H9 (cell line): Measurements from ENCODE around the gene WDFY3. TPM values are rescaled to one million over a fixed set of nuclear protein-coding genes. Genes with fewer than 3 reads are reported as not detected.

ENCODE experiments used
- DNase-seq: peaks from one replicate; pipeline ENCODE4 v3.0.0-alpha.2; 2017
- H2AFZ ChIP-seq: one replicate; pipeline ENCODE4 v1.6.1; 2013; ENCODE audit warnings: mild to moderate bottlenecking, low read length, control low read depth, moderate library complexity
- H2AK5ac ChIP-seq: 2 replicates; pipeline ENCODE4 v1.6.1; 2013; ENCODE audit warnings: low read length, control low read depth, mixed read lengths; ENCODE audit not compliant: insufficient read length
- H2BK120ac ChIP-seq: one replicate; pipeline ENCODE4 v1.6.1; 2013; ENCODE audit warnings: low read depth, mild to moderate bottlenecking, low read length, control low read depth, inconsistent platforms; ENCODE audit not compliant: poor library complexity, severe bottlenecking
- H2BK12ac ChIP-seq: 2 replicates; pipeline ENCODE4 v1.6.1; 2013; ENCODE audit warnings: low read length, control low read depth, mixed read lengths, low read depth; ENCODE audit not compliant: insufficient read length
- H2BK15ac ChIP-seq: 2 replicates; pipeline ENCODE4 v1.6.1; 2013; ENCODE audit warnings: low read depth, low read length, control low read depth
- H2BK20ac ChIP-seq: one replicate; pipeline ENCODE4 v1.6.1; 2013; ENCODE audit warnings: low read depth, mild to moderate bottlenecking, low read length, control low read depth, inconsistent platforms; ENCODE audit not compliant: poor library complexity, severe bottlenecking
- H2BK5ac ChIP-seq: 2 replicates; pipeline ENCODE4 v1.6.1; 2013; ENCODE audit warnings: low read length, control low read depth, mixed read lengths; ENCODE audit not compliant: insufficient read length
- H3K14ac ChIP-seq: 2 replicates; pipeline ENCODE4 v1.6.1; 2013; ENCODE audit warnings: low read length, control low read depth; ENCODE audit not compliant: insufficient read depth
- H3K18ac ChIP-seq: 2 replicates; pipeline ENCODE4 v1.6.1; 2013; ENCODE audit warnings: low read depth, mild to moderate bottlenecking, mixed read lengths, low read length, control low read depth; ENCODE audit not compliant: insufficient read length
- H3K23ac ChIP-seq: 2 replicates; pipeline ENCODE4 v1.6.1; 2013; ENCODE audit warnings: low read length, control low read depth, mixed read lengths, low read depth; ENCODE audit not compliant: insufficient read length
- H3K23me2 ChIP-seq: 2 replicates; pipeline ENCODE4 v1.6.1; 2013; ENCODE audit warnings: low read depth, mild to moderate bottlenecking, mixed read lengths, low read length, control low read depth; ENCODE audit not compliant: insufficient read length, poor library complexity, severe bottlenecking
- H3K27ac ChIP-seq: 2 replicates; pipeline ENCODE4 v1.5.1; 2013; ENCODE audit warnings: low read length, control low read depth, mixed read lengths, low read depth; ENCODE audit not compliant: insufficient read length
- H3K27me3 ChIP-seq: 2 replicates; pipeline ENCODE4 v1.6.1; 2013; ENCODE audit warnings: low read length, control low read depth, inconsistent platforms; ENCODE audit not compliant: insufficient read depth
- H3K4ac ChIP-seq: 2 replicates; pipeline ENCODE4 v1.6.1; 2013; ENCODE audit warnings: low read depth, mild to moderate bottlenecking, control low read depth, inconsistent platforms, low read length, moderate library complexity
- H3K4me1 ChIP-seq: 2 replicates; pipeline ENCODE4 v1.6.1; 2013; ENCODE audit warnings: low read length, control low read depth, inconsistent platforms; ENCODE audit not compliant: insufficient read depth
- H3K4me2 ChIP-seq: 2 replicates; pipeline ENCODE4 v1.6.1; 2013; ENCODE audit warnings: low read length, control low read depth, mixed read lengths; ENCODE audit not compliant: insufficient read length, insufficient read depth
- H3K56ac ChIP-seq: 2 replicates; pipeline ENCODE4 v1.6.1; 2013; ENCODE audit warnings: low read depth, mild to moderate bottlenecking, mixed read lengths, low read length, control low read depth; ENCODE audit not compliant: insufficient read length
- H3K79me1 ChIP-seq: 2 replicates; pipeline ENCODE4 v1.6.1; 2013; ENCODE audit warnings: low read depth, mild to moderate bottlenecking, moderate library complexity, low read length, control low read depth, inconsistent platforms; ENCODE audit not compliant: insufficient read depth, poor library complexity, severe bottlenecking
- H3K79me2 ChIP-seq: 2 replicates; pipeline ENCODE4 v1.6.1; 2013; ENCODE audit warnings: low read length, control low read depth, inconsistent platforms; ENCODE audit not compliant: insufficient read depth
- H3K9ac ChIP-seq: 2 replicates; pipeline ENCODE4 v1.6.1; 2013; ENCODE audit warnings: low read length, control low read depth, mixed read lengths; ENCODE audit not compliant: insufficient read length; ENCODE audit errors: extremely low read depth
- H3K9me3 ChIP-seq: one replicate; pipeline ENCODE4 v1.6.1; 2013; ENCODE audit warnings: low read depth, low read length, inconsistent platforms; ENCODE audit not compliant: control insufficient read depth
- H3T11ph ChIP-seq: one replicate; pipeline ENCODE4 v1.6.1; 2013; ENCODE audit warnings: mild to moderate bottlenecking, low read length, control low read depth, inconsistent platforms
- H4K20me1 ChIP-seq: one replicate; pipeline ENCODE4 v1.6.1; 2013; ENCODE audit not compliant: control insufficient read depth, insufficient read length, insufficient read depth
- H4K5ac ChIP-seq: 2 replicates; pipeline ENCODE4 v1.6.1; 2013; ENCODE audit warnings: low read depth, mild to moderate bottlenecking, mixed read lengths, low read length, control low read depth; ENCODE audit not compliant: insufficient read length
- H4K8ac ChIP-seq: replicated peaks from 2 replicates; pipeline ENCODE4 v1.6.1; 2013; ENCODE audit warnings: low read length, control low read depth, mixed read lengths, low read depth; ENCODE audit not compliant: insufficient read length
- H4K91ac ChIP-seq: 2 replicates; pipeline ENCODE4 v1.6.1; 2013; ENCODE audit warnings: low read depth, mild to moderate bottlenecking, moderate library complexity, mixed read lengths, low read length, control low read depth; ENCODE audit not compliant: insufficient read length
- H3K27ac Mint-ChIP-seq, 3 experiments: 2 replicates in 2 of 3; 3 replicates in 1 of 3; pipeline ENCODE4 v1.8.0; 2020 to 2021; ENCODE audit warnings: mixed read lengths in 3 of 3, mild to moderate bottlenecking in 1 of 3, moderate library complexity in 1 of 3
- H3K27me3 Mint-ChIP-seq: 2 replicates; pipeline ENCODE4 v1.8.0; 2021; ENCODE audit warnings: low read depth, mild to moderate bottlenecking, moderate library complexity, mixed read lengths
- H3K36me3 Mint-ChIP-seq, 3 experiments: 2 replicates in 2 of 3; 3 replicates in 1 of 3; pipeline ENCODE4 v1.8.0; 2020 to 2021; ENCODE audit warnings: low read depth in 3 of 3, mixed read lengths in 3 of 3; ENCODE audit not compliant: insufficient read depth in 1 of 3
- H3K4me1 Mint-ChIP-seq, 2 experiments: 2 replicates each; pipeline ENCODE4 v1.8.0; 2020; ENCODE audit warnings: mixed read lengths in 2 of 2
- H3K4me3 Mint-ChIP-seq, 2 experiments: 2 replicates in 1 of 2; 3 replicates in 1 of 2; pipeline ENCODE4 v1.8.0; 2020 to 2021; ENCODE audit warnings: mild to moderate bottlenecking in 2 of 2, mixed read lengths in 2 of 2, moderate library complexity in 1 of 2
- H3K9me3 Mint-ChIP-seq, 2 experiments: 2 replicates in 1 of 2; 3 replicates in 1 of 2; pipeline ENCODE4 v1.8.0; 2020; ENCODE audit warnings: mild to moderate bottlenecking in 2 of 2, mixed read lengths in 2 of 2, moderate library complexity in 1 of 2
- WGBS: extraction: QIAGEN DNeasy Blood & Tissue Kit; methylation state at CpG from one replicate; pipeline ENCODE4 v1.1.7; 2013; ENCODE audit warnings: missing lambda C conversion rate, low lambda C conversion rate, mixed read lengths; ENCODE audit not compliant: insufficient read length; ENCODE audit errors: extremely low coverage; 5-methylcytosine and 5-hydroxymethylcytosine counted together
- total RNA-seq: library from RNA; stranded (reverse); gene quantifications from 2 replicates; pipeline ENCODE4 v1.2.1, GENCODE V29; 2021
- TF ChIP-seq, protein P1 (sequence below): fragments of 200-600 bp; sonication (generic); conservative IDR thresholded peaks from 3 replicates; pipeline ENCODE4 v1.8.0; 2021; ENCODE audit warnings: antibody characterized with exemption, mild to moderate bottlenecking

The WDFY3 gene
- total RNA-seq, 1 experiment from 2014 or later, result 54.6 TPM

DNA sequence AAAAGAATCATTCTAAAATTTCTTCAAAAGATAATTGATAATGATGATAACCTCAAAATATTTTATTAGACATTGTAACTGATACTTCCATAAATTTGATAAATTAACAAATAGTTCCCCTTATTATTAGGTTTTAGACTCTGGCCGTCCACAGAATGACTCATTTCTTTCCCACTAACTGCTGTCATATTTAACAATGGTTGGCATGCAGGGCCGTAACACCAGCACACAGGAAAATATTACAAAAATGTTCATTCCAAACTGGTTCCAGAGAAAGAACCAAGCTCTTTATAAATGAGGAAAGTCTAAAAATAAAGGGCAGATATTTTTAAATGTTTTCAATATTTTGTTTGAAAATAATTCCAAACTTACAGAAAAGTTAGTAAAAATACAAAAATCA, 28.2 kb downstream of the WDFY3 start:
- H3K23ac ChIP-seq, result no peak overlapping the region
- Mint-ChIP-seq H3K27me3 (no peaks in the 10 kb centered on the region), H3K4me3 (no peak overlapping the region), H3K4me1 (no peaks in the 10 kb centered on the region), H3K36me3 (peaks cover 16 to 29% (median 22%) of the 10 kb centered on the region in 3 experiments), H3K9me3 (peaks cover 23 to 24% of the 10 kb centered on the region in 2 experiments), H3K27ac (no peak overlapping the region)
- DNase-seq, result no peak
- H3T11ph ChIP-seq, result no peak overlapping the region
- no peak overlapping the region for H3K14ac ChIP-seq
- no CpG with 5 or more reads among the region's 2 CpGs for WGBS
- TF ChIP-seq, protein P1, sequence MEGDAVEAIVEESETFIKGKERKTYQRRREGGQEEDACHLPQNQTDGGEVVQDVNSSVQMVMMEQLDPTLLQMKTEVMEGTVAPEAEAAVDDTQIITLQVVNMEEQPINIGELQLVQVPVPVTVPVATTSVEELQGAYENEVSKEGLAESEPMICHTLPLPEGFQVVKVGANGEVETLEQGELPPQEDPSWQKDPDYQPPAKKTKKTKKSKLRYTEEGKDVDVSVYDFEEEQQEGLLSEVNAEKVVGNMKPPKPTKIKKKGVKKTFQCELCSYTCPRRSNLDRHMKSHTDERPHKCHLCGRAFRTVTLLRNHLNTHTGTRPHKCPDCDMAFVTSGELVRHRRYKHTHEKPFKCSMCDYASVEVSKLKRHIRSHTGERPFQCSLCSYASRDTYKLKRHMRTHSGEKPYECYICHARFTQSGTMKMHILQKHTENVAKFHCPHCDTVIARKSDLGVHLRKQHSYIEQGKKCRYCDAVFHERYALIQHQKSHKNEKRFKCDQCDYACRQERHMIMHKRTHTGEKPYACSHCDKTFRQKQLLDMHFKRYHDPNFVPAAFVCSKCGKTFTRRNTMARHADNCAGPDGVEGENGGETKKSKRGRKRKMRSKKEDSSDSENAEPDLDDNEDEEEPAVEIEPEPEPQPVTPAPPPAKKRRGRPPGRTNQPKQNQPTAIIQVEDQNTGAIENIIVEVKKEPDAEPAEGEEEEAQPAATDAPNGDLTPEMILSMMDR, result no peak
- no peaks in the 10 kb centered on the region for H3K9me3 ChIP-seq
- no peak overlapping the region for H2BK15ac ChIP-seq
- no peak overlapping the region for H2AFZ ChIP-seq
- H3K4ac ChIP-seq, result no peak overlapping the region
- no peak overlapping the region for H3K9ac ChIP-seq
- no peaks in the 10 kb centered on the region for H3K4me1 ChIP-seq
- H4K91ac ChIP-seq, result no peak overlapping the region
- H3K79me2 ChIP-seq, result peaks cover 4% of the 10 kb centered on the region
- H3K23me2 ChIP-seq, result no peaks in the 10 kb centered on the region
- H2BK120ac ChIP-seq, result no peak overlapping the region
- H3K4me2 ChIP-seq, result no peak overlapping the region
- H2BK20ac ChIP-seq, result no peak overlapping the region
- H4K8ac ChIP-seq, result no peak overlapping the region
- H4K20me1 ChIP-seq, result no peaks in the 10 kb centered on the region
- H4K5ac ChIP-seq, result no peak overlapping the region
- no peak overlapping the region for H2BK12ac ChIP-seq
- H2BK5ac ChIP-seq, result no peak overlapping the region
- no peaks in the 10 kb centered on the region for H3K79me1 ChIP-seq
- H3K27ac ChIP-seq, result no peak overlapping the region
- no peak overlapping the region for H3K18ac ChIP-seq
- H3K56ac ChIP-seq, result no peak overlapping the region
- H2AK5ac ChIP-seq, result no peak overlapping the region
- H3K27me3 ChIP-seq, result no peaks in the 10 kb centered on the region
